Measurements from ENCODE around the gene DLG3. TPM values are rescaled to one million over a fixed set of nuclear protein-coding genes. Genes with fewer than 3 reads are reported as not detected.

The DLG3 gene
- total RNA-seq, 1 experiment from 2014 or later: 26.4 TPM

- no peak overlapping the region for H2AFZ ChIP-seq (ENCODE audit: low read length)
- no peak overlapping the region for H3K27ac ChIP-seq (ENCODE audit: low read length)
- BruUV-seq (replicated peaks): no TSS peak
- H3F3A ChIP-seq (ENCODE audit: low read length, unreplicated experiment): no peaks in the 10 kb centered on the region
- no peaks in the 10 kb centered on the region for H4K20me1 ChIP-seq (ENCODE audit: low read length)
- no peak for DNase-seq
- no peaks in the 10 kb centered on the region for H3K9me3 ChIP-seq (ENCODE audit: low read length)
- H3K4me1 ChIP-seq (ENCODE audit: insufficient read depth, low read length): no peaks in the 10 kb centered on the region
- ChIA-PET CTCF (no interaction called here), POLR2A (ENCODE audit: unreplicated experiment) (no interaction called here)
- H3K9me2 ChIP-seq (replicated peaks; ENCODE audit: low read length): no peaks in the 10 kb centered on the region
- no peak overlapping the region for H3K4me3 ChIP-seq (ENCODE audit: low read length)
- no peak for TF ChIP-seq EZH2phosphoT487 (IDR thresholded peaks at IDR 0.05; ENCODE audit: borderline replicate concordance, low read length)
- TF ChIP-seq CTCF (conservative IDR thresholded peaks at IDR 0.05; ENCODE audit: low read depth, low read length): no peak
- TF ChIP-seq EZH2 (IDR thresholded peaks at IDR 0.05; ENCODE audit: low read length, unreplicated experiment): no peak
- H3K9ac ChIP-seq (ENCODE audit: low read length): no peak overlapping the region
- H3K79me2 ChIP-seq (ENCODE audit: low read length): no peaks in the 10 kb centered on the region
- intact Hi-C loops (cut with micrococcal nuclease): no loop called here
- H3K36me3 ChIP-seq (ENCODE audit: low read depth, low read length): peaks cover 43% of the 10 kb centered on the region
- H3K4me2 ChIP-seq (ENCODE audit: low read length): no peak overlapping the region
- no peak for ATAC-seq
- no peaks in the 10 kb centered on the region for H3K27me3 ChIP-seq (ENCODE audit: low read length)
Observed at GRCh38 chrX:70402721-70403120, 41.9 kb upstream of the DLG3 start.

- Histone ChIP-seq H3K36me3 (ENCODE audit: low read depth, low read length) (peaks cover 40% of the 10 kb centered on the region), H4K20me1 (ENCODE audit: low read length) (no peaks in the 10 kb centered on the region), H3K27me3 (ENCODE audit: low read length) (no peaks in the 10 kb centered on the region), H3K27ac (ENCODE audit: low read length) (no peak overlapping the region), H3K9ac (ENCODE audit: low read length) (no peak overlapping the region), H3K4me3 (ENCODE audit: low read length) (no peak overlapping the region), H3K4me1 (ENCODE audit: insufficient read depth, low read length) (no peaks in the 10 kb centered on the region), H3K9me2 (replicated peaks; ENCODE audit: low read length) (no peaks in the 10 kb centered on the region), H2AFZ (ENCODE audit: low read length) (no peak overlapping the region), H3K79me2 (ENCODE audit: low read length) (no peaks in the 10 kb centered on the region), H3K9me3 (ENCODE audit: low read length) (no peaks in the 10 kb centered on the region), H3F3A (ENCODE audit: low read length, unreplicated experiment) (no peaks in the 10 kb centered on the region), H3K4me2 (ENCODE audit: low read length) (no peak overlapping the region)
- no peak for DNase-seq
- ATAC-seq: no peak
- CTCF ChIA-PET: no interaction called here
- intact Hi-C loops (cut with micrococcal nuclease): no loop called here
- BruUV-seq (replicated peaks): no TSS peak
- TF ChIP-seq CTCF (conservative IDR thresholded peaks at IDR 0.05; ENCODE audit: low read depth, low read length): no peak
- TF ChIP-seq EZH2 (IDR thresholded peaks at IDR 0.05; ENCODE audit: low read length, unreplicated experiment): no peak
- TF ChIP-seq EZH2phosphoT487 (IDR thresholded peaks at IDR 0.05; ENCODE audit: borderline replicate concordance, low read length): no peak
- POLR2A ChIA-PET (ENCODE audit: unreplicated experiment): no interaction called here
Observed at GRCh38 chrX:70405003-70405402, 39.6 kb upstream of the DLG3 start.

- no peak for ATAC-seq
- peaks cover 13% of the 10 kb centered on the region; the same call in 1 of the 2 replicates for H3K36me3 ChIP-seq (ENCODE audit: low read depth, low read length)
- intact Hi-C loops (cut with micrococcal nuclease): no loop called here
Observed at GRCh38 chrX:70410921-70411320, 33.7 kb upstream of the DLG3 start.

More at GRCh38 chrX:70410921-70411320, 33.7 kb upstream of the DLG3 start:
- no peaks in the 10 kb centered on the region for H3F3A ChIP-seq (ENCODE audit: low read length, unreplicated experiment)
- no peaks in the 10 kb centered on the region for H3K79me2 ChIP-seq (ENCODE audit: low read length)
- ChIA-PET POLR2A (ENCODE audit: unreplicated experiment) (no interaction called here), CTCF (no interaction called here)
- no peak for TF ChIP-seq EZH2 (IDR thresholded peaks at IDR 0.05; ENCODE audit: low read length, unreplicated experiment)
- TF ChIP-seq EZH2phosphoT487 (IDR thresholded peaks at IDR 0.05; ENCODE audit: borderline replicate concordance, low read length): no peak
- TF ChIP-seq CTCF (conservative IDR thresholded peaks at IDR 0.05; ENCODE audit: low read depth, low read length): no peak
- no peak overlapping the region for H3K27ac ChIP-seq (ENCODE audit: low read length)
- H3K4me3 ChIP-seq (ENCODE audit: low read length): no peak overlapping the region
- H3K27me3 ChIP-seq (ENCODE audit: low read length): no peaks in the 10 kb centered on the region
- H3K9me2 ChIP-seq (replicated peaks; ENCODE audit: low read length): no peaks in the 10 kb centered on the region
- H3K4me2 ChIP-seq (ENCODE audit: low read length): no peak overlapping the region
- no peaks in the 10 kb centered on the region for H4K20me1 ChIP-seq (ENCODE audit: low read length)
- no peak for DNase-seq
- no peaks in the 10 kb centered on the region for H3K9me3 ChIP-seq (ENCODE audit: low read length)
- BruUV-seq (replicated peaks): no TSS peak
- no peaks in the 10 kb centered on the region for H3K4me1 ChIP-seq (ENCODE audit: insufficient read depth, low read length)
- no peak overlapping the region for H2AFZ ChIP-seq (ENCODE audit: low read length)
- no peak overlapping the region for H3K9ac ChIP-seq (ENCODE audit: low read length)

All from PC-3 (cell line).